ENCODE measurements around the gene C19orf47.

DNA sequence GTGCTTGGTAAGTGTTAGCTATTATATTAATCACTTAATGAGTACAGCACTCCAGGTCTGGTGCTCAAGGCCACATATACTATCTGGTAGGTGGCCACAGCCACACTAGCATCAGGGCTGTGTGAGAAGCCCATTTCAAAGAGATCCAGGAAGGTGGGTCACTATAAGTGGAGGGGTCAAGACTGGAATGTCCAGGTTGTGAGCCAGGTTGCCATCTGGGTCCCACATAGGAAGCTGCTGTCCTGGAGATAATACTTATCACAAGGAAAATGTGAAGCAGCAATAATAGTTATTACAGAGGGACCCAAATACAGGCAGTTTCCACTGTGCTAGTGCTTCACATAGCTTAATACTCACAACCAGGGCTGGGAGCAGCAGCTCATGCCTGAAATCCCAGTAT is 13.1 kb downstream of the C19orf47 start:
- no peak for TF ChIP-seq EZH2phosphoT487 (IDR thresholded peaks at IDR 0.05; ENCODE audit: low read depth)
- TF ChIP-seq, protein P1, sequence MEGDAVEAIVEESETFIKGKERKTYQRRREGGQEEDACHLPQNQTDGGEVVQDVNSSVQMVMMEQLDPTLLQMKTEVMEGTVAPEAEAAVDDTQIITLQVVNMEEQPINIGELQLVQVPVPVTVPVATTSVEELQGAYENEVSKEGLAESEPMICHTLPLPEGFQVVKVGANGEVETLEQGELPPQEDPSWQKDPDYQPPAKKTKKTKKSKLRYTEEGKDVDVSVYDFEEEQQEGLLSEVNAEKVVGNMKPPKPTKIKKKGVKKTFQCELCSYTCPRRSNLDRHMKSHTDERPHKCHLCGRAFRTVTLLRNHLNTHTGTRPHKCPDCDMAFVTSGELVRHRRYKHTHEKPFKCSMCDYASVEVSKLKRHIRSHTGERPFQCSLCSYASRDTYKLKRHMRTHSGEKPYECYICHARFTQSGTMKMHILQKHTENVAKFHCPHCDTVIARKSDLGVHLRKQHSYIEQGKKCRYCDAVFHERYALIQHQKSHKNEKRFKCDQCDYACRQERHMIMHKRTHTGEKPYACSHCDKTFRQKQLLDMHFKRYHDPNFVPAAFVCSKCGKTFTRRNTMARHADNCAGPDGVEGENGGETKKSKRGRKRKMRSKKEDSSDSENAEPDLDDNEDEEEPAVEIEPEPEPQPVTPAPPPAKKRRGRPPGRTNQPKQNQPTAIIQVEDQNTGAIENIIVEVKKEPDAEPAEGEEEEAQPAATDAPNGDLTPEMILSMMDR (IDR thresholded peaks at IDR 0.05; ENCODE audit: low read depth, low read length): no peak
